Posterior cingulate gyrus (tissue), 11 donors: ENCODE data around the gene OR8B2.
"Not testable (repeated sequence)": the region's sequence is repeated elsewhere in the genome, so short reads cannot be mapped to it uniquely, and the experiment has no call there.

Experiments
- DNase-seq, 10 donors: peaks; one replicate each; pipeline versions ENCODE4 v3.0.0 to v3.0.0-alpha.2; 2020 to 2021; ENCODE audit warnings: mixed read lengths in 3 of 10
- intact Hi-C: fragments of 100-400 bp; cut with DNase I; formaldehyde crosslinking; loops from one replicate; pipeline ENCODE4 v1.15.1; 2023

Gene OR8B2, protein sequence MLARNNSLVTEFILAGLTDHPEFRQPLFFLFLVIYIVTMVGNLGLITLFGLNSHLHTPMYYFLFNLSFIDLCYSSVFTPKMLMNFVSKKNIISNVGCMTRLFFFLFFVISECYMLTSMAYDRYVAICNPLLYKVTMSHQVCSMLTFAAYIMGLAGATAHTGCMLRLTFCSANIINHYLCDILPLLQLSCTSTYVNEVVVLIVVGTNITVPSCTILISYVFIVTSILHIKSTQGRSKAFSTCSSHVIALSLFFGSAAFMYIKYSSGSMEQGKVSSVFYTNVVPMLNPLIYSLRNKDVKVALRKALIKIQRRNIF

DNA sequence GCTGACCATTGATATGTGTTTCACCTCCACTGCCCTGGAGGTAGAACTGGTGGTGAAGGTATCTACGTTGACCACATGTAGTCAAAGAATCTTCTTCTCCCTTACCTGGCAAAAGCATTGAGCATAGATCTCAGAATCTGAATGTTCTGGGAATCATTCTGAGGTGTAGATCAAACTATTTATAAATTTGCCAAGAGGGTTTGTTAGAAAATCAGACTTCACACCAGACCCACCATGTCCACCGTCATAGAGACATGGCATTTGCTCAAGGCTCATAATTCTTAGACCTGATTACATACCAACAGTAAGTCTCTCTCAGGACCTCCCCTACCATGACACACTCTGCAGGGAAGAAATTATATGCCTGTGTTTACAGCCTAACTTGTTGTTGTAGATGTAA is at the start of gene OR8B2:
OR8B2 (minus strand) TSS at position 101 of the 400 bp plus-strand sequence. CDS start 1,156 bp downstream, outside the sequence.
- intact Hi-C loops, result no loop called here
- no peak for DNase-seq

DNA sequence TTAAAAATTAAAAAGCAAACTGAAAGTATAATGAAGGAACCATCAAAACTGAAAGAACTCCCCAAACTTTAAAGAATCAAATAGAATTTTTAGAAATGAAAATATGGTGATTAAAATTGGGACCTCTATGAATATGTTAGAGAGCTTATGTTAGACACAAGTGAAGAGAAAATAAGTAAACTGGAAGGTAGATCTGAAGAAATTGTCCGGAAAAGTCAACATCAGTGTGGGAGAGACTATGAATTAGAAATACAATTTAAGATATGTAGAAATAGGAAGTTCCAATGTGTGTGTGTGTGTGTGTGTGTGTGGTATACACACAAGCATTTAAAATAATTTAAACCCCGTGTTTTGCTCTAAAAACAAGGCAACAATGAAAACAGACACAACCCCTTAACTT is 45.3 kb upstream of the OR8B2 start:
- intact Hi-C loops, result no loop called here
- DNase-seq, result no peak

DNA sequence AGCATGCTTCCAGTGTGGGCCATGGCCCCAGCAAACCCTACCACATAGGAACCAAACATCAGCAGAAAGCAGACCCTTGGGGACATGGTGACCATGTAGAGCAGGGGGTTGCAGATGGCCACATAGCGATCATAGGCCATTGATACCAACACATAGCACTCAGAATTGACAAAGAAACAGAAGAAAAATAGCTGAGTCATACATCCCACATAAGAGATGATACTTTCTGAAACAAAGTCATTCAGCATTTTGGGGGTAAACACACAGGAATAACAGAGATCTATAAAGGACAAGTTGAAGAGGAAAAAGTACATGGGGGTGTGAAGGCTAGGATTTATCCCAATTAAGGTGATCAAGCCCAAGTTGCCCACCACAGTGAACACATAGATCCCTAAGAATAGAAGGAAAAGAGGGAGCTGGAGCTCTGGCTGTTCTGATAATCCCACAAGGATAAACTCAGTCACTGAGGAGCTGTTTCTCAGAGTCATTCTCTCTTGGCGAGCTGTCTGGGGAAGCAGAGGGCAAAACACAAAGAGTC is 40.2 kb upstream of the OR8B2 start, which contains the start of gene OR8B4:
OR8B4 (minus strand) TSS at position 488 of the 538 bp plus-strand sequence; CDS start at position 488, 0 bp downstream.
- DNase-seq, result no peak
- intact Hi-C loops, result no loop called here

DNA sequence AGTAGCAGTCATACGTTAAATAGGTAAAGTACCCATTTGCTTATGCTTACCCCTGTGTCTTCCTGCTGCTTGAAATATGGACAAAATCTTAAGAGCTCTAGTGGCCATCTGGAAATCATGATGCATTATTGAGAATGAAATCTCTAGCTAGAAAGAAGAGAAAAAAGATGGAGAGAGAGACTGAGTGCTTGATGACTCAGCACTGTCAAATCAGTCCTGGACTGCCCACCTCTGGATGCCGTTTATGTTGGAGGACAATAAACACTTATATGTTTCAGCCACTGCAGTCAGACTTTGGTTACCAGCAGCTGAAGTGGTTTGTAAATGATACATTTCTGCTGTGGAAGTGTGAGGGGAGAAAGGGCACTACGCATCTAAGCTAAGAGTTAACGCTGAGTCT is 36.7 kb upstream of the OR8B2 start:
- intact Hi-C loops, result no loop called here
- no peak for DNase-seq

DNA sequence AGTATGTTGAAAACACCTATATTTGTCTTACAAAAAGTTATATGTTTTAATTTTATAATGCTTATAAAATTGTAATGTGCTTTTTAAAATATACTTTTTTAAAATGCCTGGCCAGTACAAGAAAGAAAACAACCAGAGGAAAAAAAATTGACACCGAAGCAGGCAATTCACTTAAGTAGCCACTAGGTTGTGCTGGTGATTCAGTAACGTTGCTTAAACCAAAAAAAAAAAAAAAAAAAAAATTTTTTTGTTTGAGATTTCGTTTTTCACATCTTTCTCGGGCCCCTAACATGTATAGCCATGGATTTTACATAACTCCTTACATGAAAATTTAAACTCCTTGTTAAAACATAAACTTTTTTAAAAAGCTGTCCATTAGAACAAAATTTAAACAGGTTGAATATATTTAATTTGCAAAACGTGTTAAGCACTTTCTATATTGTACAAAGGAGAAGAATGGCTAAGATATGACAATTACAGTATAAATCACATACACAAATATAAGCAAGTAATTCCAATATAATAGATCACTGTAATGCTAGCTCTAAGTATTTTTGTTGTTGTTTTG is 31.1 kb upstream of the OR8B2 start:
- intact Hi-C loops, result loop anchor here (2.0 kb wide), 1 partner anchor 171 kb away; no protein-coding TSS in a partner anchor
- DNase-seq, result no peak

DNA sequence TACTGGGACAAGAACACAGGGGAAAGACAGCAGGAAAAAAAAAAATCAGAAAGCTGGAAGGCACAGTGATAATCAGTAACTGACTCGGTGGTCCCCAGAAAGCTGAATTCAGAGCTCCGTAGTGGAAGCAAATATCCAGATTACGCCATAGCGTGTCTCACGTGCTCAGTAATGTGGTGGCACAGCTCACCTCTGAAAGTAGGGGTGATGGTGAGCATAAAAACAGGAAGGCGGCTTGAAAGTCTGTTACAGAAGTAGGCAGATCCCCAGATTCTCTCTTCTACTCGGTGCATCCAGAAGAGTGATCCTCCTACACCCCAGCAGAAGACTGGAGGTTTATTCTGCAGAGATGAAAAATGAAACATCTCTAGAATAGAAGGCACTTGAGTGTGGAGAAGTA is 25.6 kb upstream of the OR8B2 start:
- no peak for DNase-seq
- intact Hi-C loops, result loop anchor here (10.0 kb wide), 1 partner anchor 355 kb away; the partner anchor contains the start of gene ESAM

DNA sequence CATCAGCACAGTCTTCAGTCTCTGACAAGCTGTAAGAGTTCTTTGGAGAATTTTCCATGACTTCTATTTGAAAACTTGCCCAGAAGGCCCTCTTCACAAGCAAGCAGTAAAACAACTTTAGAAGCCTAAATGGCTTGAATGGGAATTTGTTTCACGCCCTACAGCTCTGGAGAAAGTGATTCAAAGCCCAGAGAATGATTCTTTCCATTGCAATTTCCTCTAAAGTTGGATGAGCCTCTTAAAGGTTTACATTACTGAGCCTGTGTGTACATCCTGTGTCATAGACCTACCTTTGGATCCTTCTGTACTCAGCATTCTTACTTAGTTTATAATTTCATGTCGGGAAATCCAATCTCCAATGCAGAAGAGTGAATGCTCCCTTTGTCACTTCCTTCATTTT is 21.3 kb upstream of the OR8B2 start:
- intact Hi-C loops, result loop anchor here (10.0 kb wide), 1 partner anchor 359 kb away; the partner anchor contains the start of gene ESAM
- DNase-seq, result no peak

DNA sequence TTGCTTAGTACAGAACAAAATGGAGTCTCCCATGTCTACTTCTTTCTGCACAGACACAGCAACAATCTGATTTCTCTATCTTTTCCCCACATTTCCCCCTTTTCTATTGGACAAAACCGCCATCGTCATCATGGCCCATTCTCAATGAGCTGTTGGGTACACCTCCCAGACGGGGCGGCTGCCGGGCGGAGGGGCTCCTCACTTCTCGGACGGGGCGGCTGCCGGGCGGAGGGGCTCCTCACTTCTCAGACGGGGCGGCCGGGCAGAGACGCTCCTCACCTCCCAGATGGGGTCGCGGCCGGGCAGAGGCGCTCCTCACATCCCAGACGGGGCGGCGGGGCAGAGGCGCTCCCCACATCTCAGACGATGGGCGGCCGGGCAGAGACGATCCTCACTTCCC is 18.9 kb upstream of the OR8B2 start:
- not testable (repeated sequence) for DNase-seq
- intact Hi-C loops, result loop anchor here (10.0 kb wide), 1 partner anchor 362 kb away; the partner anchor contains the start of gene ESAM

DNA sequence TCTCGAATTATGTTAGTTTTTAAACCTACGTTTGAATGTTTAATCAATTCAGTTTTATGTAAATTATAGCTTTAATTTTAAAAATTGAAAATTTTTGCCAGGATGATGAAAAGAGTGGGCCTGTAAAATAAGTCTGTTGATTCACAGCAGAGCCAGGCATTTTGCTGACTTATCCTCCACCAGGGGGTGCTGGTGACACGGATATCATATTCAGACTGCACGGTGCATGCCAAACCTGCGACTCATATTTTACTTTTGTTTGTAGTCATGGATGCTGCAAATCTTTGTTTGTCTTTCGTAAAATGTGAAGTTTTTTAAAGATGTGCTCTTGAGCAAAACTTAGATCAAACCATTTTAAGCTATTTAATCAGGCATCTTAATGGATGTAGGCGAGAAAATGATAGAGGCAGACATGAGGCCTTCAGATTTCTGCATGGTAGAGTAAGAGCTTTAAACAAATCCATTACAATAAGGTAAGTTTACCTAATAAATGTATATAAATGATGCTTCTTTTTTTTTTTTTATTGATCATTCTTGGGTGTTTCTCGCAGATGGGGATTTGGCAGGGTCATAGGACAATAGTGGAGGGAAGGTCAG is 18.1 kb upstream of the OR8B2 start:
- intact Hi-C loops, result loop anchor here (10.0 kb wide), 1 partner anchor 362 kb away; the partner anchor contains the start of gene ESAM
- peak; percentile 19 to 92 (median 69) for DNase-seq

DNA sequence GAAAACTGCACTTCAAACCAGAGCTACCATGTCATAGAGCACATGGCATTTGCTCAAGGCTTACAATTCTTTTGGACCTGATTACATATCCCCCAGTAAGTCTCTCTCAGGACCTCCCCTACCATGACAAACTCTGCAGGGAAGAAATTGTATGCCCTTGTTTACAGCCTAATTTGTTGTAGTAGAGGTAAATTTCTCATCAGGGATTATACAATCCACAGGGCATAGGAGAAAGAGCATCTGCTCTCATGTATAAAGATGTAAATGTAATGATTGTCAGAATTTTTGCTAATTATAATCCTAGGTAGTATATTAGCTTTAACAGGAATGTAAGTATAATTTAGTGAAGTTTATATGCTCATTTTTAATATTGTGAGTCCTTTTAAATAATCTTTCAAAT is 14.6 kb upstream of the OR8B2 start, which contains the start of gene OR8B3:
OR8B3 (minus strand) TSS at position 101 of the 400 bp plus-strand sequence. CDS start 1,673 bp downstream, outside the sequence.
- DNase-seq, result no peak
- intact Hi-C loops, result no loop called here

DNA sequence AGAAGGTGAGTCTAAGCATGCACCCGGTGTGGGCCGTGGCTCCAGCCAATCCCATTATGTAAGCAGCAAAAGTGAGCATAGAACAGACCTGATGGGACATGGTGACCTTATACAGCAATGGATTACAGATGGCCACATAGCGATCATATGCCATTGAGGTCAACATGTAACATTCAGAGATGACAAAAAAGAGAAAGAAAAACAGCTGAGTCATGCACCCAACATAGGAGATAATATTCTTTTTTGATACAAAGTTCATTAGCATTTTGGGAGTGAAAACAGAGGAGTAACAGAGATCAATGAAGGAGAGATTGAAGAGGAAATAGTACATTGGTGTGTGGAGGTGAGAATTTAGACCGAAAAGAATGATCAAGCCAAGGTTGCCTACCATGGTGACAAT is 12.5 kb upstream of the OR8B2 start:
- intact Hi-C loops, DNase-seq: not testable (repeated sequence)

DNA sequence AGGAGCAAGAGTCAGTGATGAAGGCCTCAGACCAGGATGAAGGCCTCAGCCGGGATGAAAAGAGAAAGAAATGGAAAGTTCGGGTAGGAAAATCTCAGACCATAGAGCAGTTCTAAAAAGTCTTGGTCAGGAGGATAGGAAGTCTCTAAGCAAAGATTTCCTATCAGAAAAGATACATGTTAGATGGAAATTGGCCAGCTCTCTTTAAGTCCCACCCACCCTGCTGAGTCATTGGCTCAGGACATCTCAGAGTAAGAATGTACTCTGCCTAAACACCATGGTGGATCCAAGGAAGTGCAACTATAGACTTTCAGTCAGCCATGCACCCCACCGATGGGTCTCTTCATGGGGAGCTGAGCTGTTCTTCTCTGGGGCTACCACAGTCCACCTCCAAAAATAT is 10.1 kb upstream of the OR8B2 start:
- intact Hi-C loops, result no loop called here
- DNase-seq, result no peak

DNA sequence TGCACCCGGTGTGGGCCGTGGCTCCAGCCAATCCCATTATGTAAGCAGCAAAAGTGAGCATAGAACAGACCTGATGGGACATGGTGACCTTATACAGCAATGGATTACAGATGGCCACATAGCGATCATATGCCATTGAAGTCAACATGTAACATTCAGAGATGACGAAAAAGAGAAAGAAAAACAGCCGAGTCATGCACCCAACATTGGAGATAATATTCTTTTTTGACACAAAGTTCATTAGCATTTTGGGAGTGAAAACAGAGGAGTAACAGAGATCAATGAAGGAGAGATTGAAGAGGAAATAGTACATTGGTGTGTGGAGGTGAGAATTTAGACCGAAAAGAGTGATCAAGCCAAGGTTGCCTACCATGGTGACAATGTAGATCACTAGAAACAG is 1.4 kb downstream of the OR8B2 start:
- intact Hi-C loops, DNase-seq: not testable (repeated sequence)

DNA sequence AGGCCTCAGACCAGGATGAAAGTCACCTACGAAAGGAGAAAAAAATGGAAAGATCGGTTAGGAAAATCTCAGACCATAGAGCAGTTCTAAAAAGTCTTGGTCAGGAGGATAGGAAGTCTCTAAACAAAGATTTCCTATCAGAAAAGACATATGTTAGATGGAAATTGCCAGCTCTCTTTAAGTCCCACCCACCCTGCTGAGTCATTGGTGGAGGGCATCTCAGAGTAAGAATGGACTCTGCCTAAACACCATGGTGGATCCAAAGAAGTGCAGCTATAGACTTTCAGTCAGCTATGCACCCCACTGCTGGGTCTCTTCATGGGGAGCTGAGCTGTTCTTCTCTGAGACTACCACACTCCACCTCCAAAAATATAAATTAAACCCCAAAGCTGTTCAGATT is 3.7 kb downstream of the OR8B2 start:
- intact Hi-C loops, result no loop called here
- DNase-seq, result no peak

DNA sequence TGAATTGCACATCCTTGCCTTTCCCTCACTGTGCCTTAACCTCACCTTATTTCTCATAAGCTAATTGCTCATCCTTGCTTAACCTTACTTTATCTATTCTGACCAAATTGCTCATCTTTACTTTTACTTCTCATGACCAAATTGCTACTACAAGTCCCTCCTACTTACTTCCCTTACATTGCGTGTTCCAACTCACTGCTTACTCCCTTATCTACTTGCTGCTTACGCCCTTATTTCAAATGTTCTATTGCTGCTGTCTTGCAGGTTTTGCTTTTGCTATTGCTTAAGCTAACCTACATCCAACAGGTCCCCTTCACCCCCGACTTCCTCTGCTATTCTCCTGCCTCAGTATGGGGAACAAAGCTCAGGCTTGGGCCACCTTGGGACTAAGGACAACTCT is 8.0 kb downstream of the OR8B2 start:
- no peak for DNase-seq

DNA sequence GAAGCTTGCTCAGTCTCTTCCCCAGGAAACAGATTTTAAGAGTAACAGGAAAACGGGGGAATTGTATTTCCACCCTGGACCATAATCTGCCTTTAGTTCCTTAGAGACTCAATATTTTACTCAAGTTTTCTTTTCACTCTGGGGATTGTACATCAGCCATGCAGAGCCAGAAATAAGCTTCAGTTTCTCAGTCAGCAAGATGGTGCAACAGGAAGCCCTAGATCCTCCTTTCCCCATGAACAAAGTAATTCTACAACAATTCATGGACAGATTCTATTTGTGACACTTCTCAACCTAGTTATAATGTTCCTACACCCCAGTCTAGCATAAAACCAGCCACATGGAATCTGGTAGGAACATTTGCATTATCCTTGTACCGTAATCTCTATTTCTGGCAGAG is 24.7 kb downstream of the OR8B2 start:
- no peak for DNase-seq
- intact Hi-C loops, result no loop called here

More for the DNA sequence above, 8.0 kb downstream of the OR8B2 start:
- intact Hi-C loops, result no loop called here

DNA sequence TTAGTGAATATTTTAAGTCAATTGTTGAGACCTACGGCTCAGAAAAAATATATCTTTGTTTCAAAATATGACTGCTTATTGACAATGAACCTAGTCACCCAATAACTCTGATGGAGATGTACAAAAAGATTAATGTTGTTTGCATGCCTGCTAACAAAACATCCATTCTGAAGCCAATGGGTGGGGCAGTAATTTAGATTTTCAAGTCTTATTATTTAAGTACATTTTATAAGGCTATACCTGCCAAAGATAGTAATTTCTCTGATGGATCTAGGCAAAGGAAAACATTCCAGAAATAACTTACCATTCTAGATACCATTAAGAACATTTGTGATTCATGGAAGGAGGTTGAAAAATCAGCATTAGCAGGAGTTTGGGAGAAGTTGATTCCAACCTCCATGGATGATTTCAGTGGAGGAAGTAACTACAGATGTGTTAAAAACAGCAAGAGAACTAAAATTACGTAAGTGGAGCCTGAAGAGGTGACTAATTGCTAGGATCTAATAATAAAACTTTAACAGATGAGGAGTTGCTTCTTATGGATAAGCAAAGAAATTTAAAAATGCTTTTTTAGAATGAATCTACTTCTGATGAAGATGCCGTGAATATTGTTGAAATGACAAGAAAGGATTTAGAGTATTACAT is 37.9 kb downstream of the OR8B2 start:
- intact Hi-C loops, result no loop called here

DNA sequence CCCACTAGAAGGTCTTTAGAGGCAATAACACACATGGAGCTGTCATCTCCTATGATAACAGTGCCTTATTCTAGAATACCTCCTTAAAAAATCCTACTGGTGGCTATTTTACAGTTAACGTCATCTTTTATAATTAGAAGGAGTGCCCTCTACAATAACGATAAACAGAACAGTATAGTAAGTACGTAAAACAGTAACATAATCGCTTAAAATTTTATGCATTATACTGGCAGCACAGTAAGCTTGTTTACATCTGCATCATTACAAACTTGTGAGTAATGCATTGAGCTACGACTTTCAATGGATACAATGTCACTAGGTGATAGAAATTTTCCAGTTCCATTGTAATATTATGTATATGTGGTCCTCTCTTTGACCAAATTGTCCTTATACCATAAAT is 40.0 kb downstream of the OR8B2 start:
- intact Hi-C loops, result no loop called here
- no peak for DNase-seq

More for the DNA sequence above, 37.9 kb downstream of the OR8B2 start:
- DNase-seq, result no peak

DNA sequence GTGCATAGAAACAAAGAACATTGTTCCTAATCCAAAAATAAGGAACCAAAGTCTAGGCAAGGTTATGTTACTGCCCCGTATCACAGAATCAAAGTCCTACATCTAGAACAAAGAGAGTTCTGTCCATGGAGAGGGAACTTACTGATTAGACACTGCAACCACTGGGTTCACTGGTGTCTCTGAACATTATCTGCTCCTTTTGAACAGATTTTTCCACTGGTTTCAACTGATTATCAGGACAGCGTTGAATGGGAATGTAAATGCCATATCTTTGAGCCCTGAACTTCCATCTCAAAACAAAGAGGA is 44.2 kb downstream of the OR8B2 start:
- intact Hi-C loops, result no loop called here
- no peak for DNase-seq

DNA sequence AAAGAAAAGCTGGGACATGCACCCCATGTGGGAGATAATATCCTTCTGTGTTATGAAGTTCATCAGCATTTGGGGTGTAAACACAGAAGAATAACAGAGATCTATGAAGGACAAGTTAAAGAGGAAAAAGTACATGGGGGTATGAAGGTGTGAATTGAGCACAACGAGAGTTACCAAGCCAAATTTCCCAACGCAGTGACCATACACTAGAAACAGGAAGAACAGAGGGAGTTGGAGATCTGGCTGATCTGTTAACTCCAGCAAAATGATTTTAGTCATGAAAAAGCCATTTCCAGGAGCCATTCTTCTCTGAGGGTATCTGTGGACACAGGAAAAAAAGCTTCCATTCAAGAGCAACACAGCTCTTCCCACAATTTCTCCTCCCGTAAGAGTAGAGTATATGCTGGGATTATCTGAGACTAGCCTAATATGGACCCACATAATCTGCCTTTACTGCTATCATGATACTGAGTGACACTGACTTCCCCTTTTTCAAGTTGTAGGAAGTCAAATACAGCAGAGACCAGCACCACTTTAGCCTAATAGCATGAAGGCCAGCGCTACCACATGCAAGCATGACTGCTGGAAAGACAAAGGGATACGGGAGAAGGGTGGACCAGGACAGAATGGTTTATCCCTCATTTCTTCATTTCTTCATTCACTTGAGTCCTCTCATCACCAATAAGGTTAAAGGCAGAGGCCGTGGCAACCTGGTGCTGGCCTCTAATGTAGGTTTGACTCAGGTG is 44.7 kb downstream of the OR8B2 start:
- DNase-seq, result no peak
- intact Hi-C loops, result no loop called here
